Activated CD4-positive, alpha-beta T cell treated with anti-CD3 and anti-CD28 coated beads, Interleukin-2, amount 10 ng/mL, durations not matched to agents 24 days and 14 days (primary cell): Measurements from ENCODE around the gene LAMA1. TPM values are rescaled to one million over a fixed set of nuclear protein-coding genes. Genes with fewer than 3 reads are reported as not detected.

ENCODE experiments used
- DNase-seq: peaks from one replicate; pipeline ENCODE4 v3.0.0; 2022
- H3K27ac Mint-ChIP-seq: one replicate; pipeline ENCODE4 v1.8.0; 2022; ENCODE audit warnings: mild to moderate bottlenecking, mixed read lengths
- H3K27me3 Mint-ChIP-seq: one replicate; pipeline ENCODE4 v1.8.0; 2022; ENCODE audit warnings: mixed read lengths
- H3K36me3 Mint-ChIP-seq: one replicate; pipeline ENCODE4 v1.8.0; 2022; ENCODE audit warnings: low read depth, mild to moderate bottlenecking, mixed read lengths
- H3K4me1 Mint-ChIP-seq: one replicate; pipeline ENCODE4 v1.8.0; 2021; ENCODE audit warnings: mixed read lengths
- H3K4me3 Mint-ChIP-seq: one replicate; pipeline ENCODE4 v1.8.0; 2022; ENCODE audit warnings: mild to moderate bottlenecking, moderate library complexity, mixed read lengths
- H3K9me3 Mint-ChIP-seq: one replicate; pipeline ENCODE4 v1.8.0; 2021; ENCODE audit warnings: mixed read lengths
- intact Hi-C: fragments of 100-400 bp; cut with micrococcal nuclease; formaldehyde crosslinking; loops from one replicate; pipeline ENCODE4 v1.15.1; 2023
- total RNA-seq: library from RNA; stranded (reverse); gene quantifications from 2 replicates; pipeline ENCODE4 v1.2.3, GENCODE V29; 2022

The LAMA1 gene
- total RNA-seq, 1 donor from 2014 or later, result not detected

DNA sequence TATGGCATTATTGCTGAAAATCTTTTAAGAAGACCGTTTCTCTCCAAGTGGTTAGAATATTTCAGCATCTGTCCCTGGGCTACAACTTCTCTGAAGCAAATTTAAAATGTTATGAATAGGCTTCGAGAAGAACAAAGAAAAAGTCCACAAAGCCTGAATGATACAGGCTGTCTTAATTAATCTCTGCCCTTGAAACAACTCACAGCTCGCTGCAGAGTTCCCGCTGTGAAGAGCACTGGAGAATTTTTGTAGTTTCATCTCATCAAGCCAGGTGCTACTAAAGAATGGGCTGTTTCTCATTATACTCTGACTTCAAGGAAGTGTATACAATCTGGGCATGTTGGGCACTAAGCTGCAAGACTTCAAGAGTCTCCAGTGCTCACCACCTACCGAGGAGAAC is 67.6 kb downstream of the LAMA1 start:
- Mint-ChIP-seq H3K36me3 (no peaks in the 10 kb centered on the region), H3K27me3 (no peaks in the 10 kb centered on the region), H3K9me3 (no peaks in the 10 kb centered on the region), H3K4me1 (no peaks in the 10 kb centered on the region), H3K4me3 (no peak overlapping the region), H3K27ac (no peak overlapping the region)
- DNase-seq, result no peak
- intact Hi-C loops, result no loop called here

DNA sequence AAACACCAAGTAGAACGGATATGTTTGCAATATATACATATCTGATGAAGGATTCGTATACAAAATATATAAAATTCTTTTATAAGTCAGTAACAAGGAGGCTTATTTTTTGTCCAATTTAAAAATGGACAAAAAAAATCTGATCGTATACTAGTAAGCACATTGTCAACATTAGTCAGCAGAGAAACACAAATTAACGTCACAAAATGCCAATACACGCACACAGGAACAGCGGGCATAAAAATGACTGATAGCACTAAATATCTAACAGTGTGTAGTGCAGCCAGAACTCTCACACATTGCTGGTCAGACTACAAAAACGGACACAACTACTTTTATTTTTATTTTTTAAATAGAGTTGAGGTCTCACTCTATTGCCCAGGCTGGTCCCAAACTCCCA is 69.5 kb downstream of the LAMA1 start:
- H3K4me1 Mint-ChIP-seq, result no peaks in the 10 kb centered on the region
- H3K9me3 Mint-ChIP-seq, result no peaks in the 10 kb centered on the region

DNA sequence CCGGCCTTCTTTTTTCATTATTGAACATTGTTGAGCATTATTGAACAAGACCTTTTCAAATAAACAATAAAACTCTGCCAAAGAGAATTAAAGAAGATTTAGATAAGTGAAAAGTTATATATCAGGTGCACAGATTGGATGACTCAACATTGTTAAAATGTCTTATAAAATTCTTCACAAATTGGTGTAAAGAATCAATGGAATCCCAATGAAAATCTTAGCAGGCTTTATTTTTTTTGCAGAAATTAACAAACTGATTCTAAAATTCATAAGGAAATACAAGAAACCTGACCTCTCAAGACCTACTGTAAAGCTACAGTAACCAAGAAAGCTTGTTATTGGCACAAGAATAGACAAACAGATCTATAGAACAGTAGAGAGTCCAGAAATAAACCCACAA is 70.3 kb downstream of the LAMA1 start:
- no peaks in the 10 kb centered on the region for H3K36me3 Mint-ChIP-seq
- H3K4me3 Mint-ChIP-seq, result no peak overlapping the region
- no peaks in the 10 kb centered on the region for H3K4me1 Mint-ChIP-seq

More for the DNA sequence above, 69.5 kb downstream of the LAMA1 start:
- Mint-ChIP-seq H3K27me3 (no peaks in the 10 kb centered on the region), H3K36me3 (no peaks in the 10 kb centered on the region), H3K27ac (no peak overlapping the region), H3K4me3 (no peak overlapping the region)
- intact Hi-C loops, result no loop called here
- no peak for DNase-seq

DNA sequence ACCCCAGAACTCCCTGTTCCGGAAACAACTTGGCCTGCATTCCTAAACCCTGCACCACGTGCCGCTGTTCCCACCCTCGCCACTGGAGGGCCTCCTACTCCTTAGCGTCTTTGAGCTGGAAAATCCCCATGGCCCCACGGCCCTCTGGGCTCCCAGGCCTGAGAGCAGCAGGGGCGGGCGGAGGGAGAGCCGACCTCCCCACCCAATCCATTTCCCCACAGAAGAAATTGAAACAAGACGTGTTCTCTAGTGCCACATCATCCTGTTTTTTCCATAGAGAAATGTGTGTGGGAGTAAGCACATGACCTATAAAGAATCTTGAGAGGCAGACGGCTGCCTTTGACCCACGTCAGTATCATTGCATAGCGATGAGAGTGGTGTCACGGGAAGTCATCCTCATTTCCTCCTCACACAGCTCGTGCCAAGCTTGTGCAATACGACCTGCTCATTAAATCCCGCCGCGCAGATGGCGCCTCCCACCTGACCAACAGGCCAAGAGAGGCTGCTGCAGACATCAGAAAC is 79.2 kb downstream of the LAMA1 start:
- Mint-ChIP-seq H3K27ac (no peak overlapping the region), H3K9me3 (no peaks in the 10 kb centered on the region), H3K4me3 (no peak overlapping the region), H3K36me3 (no peaks in the 10 kb centered on the region), H3K27me3 (no peaks in the 10 kb centered on the region), H3K4me1 (no peaks in the 10 kb centered on the region)
- intact Hi-C loops, result no loop called here
- no peak for DNase-seq

More for the DNA sequence above, 70.3 kb downstream of the LAMA1 start:
- intact Hi-C loops, result no loop called here
- DNase-seq, result no peak
- Mint-ChIP-seq H3K9me3 (no peaks in the 10 kb centered on the region), H3K27ac (no peak overlapping the region), H3K27me3 (no peaks in the 10 kb centered on the region)

DNA sequence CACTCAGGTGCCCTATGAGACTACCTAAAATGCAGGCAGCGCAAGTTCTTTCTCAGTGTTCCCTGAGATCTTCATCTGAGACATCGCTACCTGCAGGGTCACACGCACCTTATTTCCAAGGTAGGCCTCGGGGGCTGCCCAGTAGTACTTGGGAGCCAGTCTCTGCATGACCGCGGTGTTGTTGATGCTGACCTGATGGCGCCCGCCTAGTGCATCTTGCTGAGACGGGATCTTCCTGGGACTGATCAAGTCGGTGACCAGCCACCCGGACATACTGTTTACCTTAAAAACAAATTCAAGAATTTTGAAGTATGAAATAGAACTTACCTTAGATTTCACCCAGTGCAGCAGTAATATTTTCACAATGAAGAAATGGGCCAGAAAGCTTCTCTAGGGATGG is 80.1 kb downstream of the LAMA1 start:
- Mint-ChIP-seq H3K27ac (no peak overlapping the region), H3K27me3 (no peaks in the 10 kb centered on the region), H3K36me3 (no peaks in the 10 kb centered on the region), H3K4me1 (no peaks in the 10 kb centered on the region), H3K4me3 (no peak overlapping the region), H3K9me3 (no peaks in the 10 kb centered on the region)
- intact Hi-C loops, result no loop called here
- no peak for DNase-seq

DNA sequence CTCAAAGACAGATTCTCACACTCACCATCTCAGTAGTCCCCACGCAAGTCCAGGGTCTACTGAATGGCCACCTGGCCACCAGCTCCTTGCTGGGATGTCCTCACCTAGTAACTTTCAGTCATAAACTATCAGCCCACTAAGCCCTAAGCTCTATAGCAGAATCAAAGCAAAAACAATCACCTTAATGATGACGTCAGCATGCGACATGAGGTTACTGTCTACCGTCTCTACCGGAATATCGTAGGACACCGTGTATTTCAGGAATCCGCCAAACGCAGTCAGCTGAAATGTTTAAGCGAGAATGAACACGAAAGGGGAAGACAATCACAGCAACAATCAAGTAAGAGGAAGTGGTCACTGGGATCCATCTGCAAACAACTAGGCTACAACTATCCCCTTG is 81.8 kb downstream of the LAMA1 start:
- H3K36me3 Mint-ChIP-seq, result no peaks in the 10 kb centered on the region
- no peak for DNase-seq

DNA sequence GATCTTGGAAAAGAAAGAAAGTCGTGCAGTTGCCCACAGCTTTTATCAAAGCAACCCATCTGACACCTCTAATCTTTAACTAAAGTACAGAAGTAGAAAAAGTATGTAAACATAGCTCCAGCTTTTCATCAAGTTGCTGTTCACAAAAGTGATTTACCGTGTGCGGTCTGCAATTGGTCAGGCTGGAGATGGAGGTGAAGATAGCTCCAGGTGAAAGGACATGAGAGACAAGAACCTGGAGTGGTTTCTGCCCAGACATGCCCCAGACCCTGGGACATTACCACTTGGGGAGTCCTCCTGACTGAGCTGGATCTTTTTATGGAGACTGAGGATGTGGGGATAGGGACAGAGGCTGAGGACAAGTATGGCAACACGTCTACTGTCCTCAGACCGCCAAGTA is 82.7 kb downstream of the LAMA1 start:
- Mint-ChIP-seq H3K4me3 (no peak overlapping the region), H3K27ac (no peak overlapping the region), H3K27me3 (no peaks in the 10 kb centered on the region), H3K9me3 (no peaks in the 10 kb centered on the region), H3K4me1 (no peaks in the 10 kb centered on the region), H3K36me3 (no peaks in the 10 kb centered on the region)
- intact Hi-C loops, result no loop called here
- no peak for DNase-seq

More for the DNA sequence above, 81.8 kb downstream of the LAMA1 start:
- intact Hi-C loops, result no loop called here
- H3K27me3 Mint-ChIP-seq, result no peaks in the 10 kb centered on the region
- H3K4me1 Mint-ChIP-seq, result no peaks in the 10 kb centered on the region
- H3K27ac Mint-ChIP-seq, result no peak overlapping the region
- H3K9me3 Mint-ChIP-seq, result no peaks in the 10 kb centered on the region
- no peak overlapping the region for H3K4me3 Mint-ChIP-seq

DNA sequence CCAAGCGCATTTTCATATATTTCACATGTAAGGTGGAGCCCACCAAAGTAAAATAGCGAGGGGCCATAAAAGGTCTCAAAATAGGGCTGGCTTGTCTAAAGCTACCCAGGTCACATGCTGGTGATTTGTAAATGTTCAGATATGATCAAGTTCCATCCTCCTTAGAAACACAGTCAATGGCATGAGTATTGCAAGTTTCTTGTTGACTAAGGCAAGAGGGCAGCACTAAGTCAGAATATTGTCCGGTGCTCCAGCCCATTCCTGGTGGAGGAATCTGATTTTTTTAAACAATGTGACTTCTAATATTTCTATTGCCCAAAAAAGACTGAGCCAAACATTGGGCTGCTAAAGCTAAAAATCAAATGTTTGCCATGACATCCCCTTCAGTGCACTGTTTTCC is 85.1 kb downstream of the LAMA1 start:
- no peaks in the 10 kb centered on the region for H3K27me3 Mint-ChIP-seq
- no peak overlapping the region for H3K27ac Mint-ChIP-seq
- intact Hi-C loops, result no loop called here
- H3K4me3 Mint-ChIP-seq, result no peak overlapping the region
- H3K36me3 Mint-ChIP-seq, result no peaks in the 10 kb centered on the region
- DNase-seq, result no peak
- no peaks in the 10 kb centered on the region for H3K4me1 Mint-ChIP-seq
- H3K9me3 Mint-ChIP-seq, result no peaks in the 10 kb centered on the region

DNA sequence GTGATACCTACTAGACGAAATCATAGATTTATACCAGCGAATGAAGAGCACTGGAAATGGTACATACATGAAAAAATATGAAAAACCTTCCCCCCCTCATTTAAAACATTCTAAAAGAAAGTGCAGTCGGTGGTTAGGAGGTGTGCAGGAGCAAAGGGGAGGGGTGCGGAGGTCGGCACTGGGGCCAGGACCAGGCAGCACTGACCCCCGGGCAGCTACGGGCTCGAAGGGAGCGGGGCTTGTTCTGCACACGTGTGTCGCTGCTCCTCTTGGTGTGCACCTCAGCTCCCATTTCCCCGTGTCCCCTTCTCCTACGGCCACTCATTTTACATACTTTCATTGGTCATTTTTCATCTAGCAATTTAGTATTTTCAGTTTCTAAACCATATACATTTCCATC is 89.0 kb downstream of the LAMA1 start:
- Mint-ChIP-seq H3K27me3 (no peaks in the 10 kb centered on the region), H3K27ac (no peak overlapping the region), H3K9me3 (no peaks in the 10 kb centered on the region), H3K4me1 (no peaks in the 10 kb centered on the region), H3K4me3 (no peak overlapping the region), H3K36me3 (no peaks in the 10 kb centered on the region)
- DNase-seq, result no peak
- intact Hi-C loops, result no loop called here

DNA sequence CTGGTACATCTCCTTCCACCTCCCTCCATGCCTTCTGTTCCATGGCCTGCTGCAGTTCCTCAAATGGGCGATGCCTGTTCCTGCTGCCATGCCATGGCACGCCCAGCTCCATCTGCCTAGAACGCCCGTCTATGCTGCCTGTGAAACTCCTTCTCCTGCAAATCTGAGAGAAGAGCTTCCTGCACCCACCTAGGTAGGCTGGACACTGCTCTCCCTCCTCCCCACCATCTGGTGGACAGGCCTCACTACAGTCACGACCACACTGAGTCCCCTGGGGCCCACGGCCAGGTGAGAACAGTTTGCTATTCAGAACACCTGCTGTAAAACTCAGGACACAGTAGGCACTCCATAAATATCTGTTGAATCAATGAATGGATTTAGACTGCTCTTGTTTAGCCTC is 92.4 kb downstream of the LAMA1 start:
- intact Hi-C loops, result no loop called here
- no peaks in the 10 kb centered on the region for H3K27me3 Mint-ChIP-seq
- no peak overlapping the region for H3K4me3 Mint-ChIP-seq
- H3K9me3 Mint-ChIP-seq, result no peaks in the 10 kb centered on the region
- DNase-seq, result no peak
- no peak overlapping the region for H3K27ac Mint-ChIP-seq
- no peaks in the 10 kb centered on the region for H3K4me1 Mint-ChIP-seq
- H3K36me3 Mint-ChIP-seq, result no peaks in the 10 kb centered on the region

DNA sequence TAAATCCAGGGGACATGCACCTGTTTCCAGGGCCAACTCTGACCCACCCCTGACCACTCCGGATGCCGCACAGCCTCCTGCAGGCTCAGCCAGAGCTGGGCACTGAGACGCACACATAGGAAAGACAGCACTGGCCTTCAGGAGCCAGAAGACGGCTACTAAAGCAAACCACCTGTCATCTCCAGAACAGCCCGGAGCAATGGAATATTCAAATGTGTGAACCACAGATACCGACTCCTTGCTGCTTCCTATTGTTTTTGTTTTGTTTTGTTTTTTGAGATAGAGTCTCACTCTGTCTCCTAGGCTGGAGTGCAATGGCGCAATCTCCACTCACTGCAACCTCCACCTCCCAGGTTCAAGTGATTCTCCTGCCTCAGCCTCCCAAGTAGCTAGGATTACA is 94.0 kb downstream of the LAMA1 start:
- no peak overlapping the region for H3K4me3 Mint-ChIP-seq

DNA sequence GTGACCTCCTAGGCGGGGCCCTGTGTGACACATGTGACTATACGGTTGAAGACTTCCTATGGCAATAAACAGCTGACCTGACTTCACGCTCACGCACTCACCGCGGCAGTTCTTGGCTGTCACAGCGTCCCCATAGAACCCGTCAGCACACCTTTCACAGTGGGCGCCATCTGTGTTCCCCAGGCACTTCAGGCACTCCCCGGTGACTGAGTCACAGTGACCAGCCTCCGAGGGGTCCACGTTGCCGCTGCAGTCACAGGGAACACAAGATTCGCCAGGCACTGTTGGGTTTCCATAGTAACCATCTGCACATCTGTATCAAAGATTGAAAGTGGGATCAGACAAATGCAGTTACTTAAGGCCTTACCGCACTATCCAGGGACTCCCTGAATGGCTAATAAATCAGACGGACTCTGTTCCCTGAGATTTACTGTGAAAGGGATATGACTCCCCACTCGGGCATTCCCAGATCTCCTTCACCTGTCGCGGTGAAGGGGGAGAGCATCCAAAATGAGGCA is 94.5 kb downstream of the LAMA1 start:
- intact Hi-C loops, result no loop called here
- H3K27me3 Mint-ChIP-seq, result no peaks in the 10 kb centered on the region
- no peak overlapping the region for H3K27ac Mint-ChIP-seq
- H3K4me1 Mint-ChIP-seq, result no peaks in the 10 kb centered on the region
- no peak overlapping the region for H3K4me3 Mint-ChIP-seq
- DNase-seq, result no peak
- H3K9me3 Mint-ChIP-seq, result no peaks in the 10 kb centered on the region
- no peaks in the 10 kb centered on the region for H3K36me3 Mint-ChIP-seq

More for the DNA sequence above, 94.0 kb downstream of the LAMA1 start:
- intact Hi-C loops, result no loop called here
- H3K36me3 Mint-ChIP-seq, result no peaks in the 10 kb centered on the region
- no peak overlapping the region for H3K27ac Mint-ChIP-seq
- no peaks in the 10 kb centered on the region for H3K4me1 Mint-ChIP-seq
- no peaks in the 10 kb centered on the region for H3K9me3 Mint-ChIP-seq
- DNase-seq, result no peak
- no peaks in the 10 kb centered on the region for H3K27me3 Mint-ChIP-seq

DNA sequence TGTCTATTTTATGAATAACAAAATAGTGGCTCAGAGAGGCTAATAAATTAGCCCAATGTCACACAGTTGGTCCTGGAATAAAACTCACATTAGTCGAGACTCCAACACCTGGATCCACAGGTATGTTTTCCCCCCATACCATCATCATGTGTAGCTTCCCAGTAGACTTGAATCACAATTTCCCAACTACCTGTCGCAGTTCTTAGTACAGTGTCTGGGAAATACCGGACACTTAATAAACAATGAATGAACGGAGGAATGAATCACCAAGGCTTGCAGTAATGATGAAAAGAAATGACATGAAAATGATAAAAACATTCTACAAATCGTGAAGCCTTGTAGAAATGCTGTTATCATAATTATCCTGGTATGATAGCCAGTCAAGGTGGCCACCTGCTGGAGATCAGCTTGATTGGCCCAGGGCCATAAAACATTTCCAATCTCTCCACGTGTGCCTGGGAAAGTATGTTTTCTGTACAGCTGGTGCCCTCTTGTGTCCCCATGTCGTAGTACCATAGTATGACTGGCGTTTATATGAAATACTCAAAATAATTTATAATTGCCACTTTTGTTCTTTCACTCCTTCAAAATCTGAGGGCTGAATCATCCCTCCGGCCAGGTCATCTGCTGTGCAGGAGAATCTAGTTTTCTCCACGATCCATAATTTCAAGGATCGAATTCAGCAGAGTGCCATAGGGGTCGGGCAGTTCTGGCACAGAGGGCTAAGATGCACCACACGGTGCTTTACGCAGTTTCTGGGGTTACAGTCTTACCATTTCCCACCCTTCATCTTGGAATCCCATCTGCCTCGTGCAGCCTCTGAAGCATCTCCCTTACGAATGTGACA is 95.4 kb downstream of the LAMA1 start:
- DNase-seq, result no peak
- no peak overlapping the region for H3K4me3 Mint-ChIP-seq
- H3K27ac Mint-ChIP-seq, result no peak overlapping the region
- H3K36me3 Mint-ChIP-seq, result no peaks in the 10 kb centered on the region
- H3K9me3 Mint-ChIP-seq, result no peaks in the 10 kb centered on the region
- intact Hi-C loops, result no loop called here
- no peaks in the 10 kb centered on the region for H3K4me1 Mint-ChIP-seq
- H3K27me3 Mint-ChIP-seq, result no peaks in the 10 kb centered on the region

DNA sequence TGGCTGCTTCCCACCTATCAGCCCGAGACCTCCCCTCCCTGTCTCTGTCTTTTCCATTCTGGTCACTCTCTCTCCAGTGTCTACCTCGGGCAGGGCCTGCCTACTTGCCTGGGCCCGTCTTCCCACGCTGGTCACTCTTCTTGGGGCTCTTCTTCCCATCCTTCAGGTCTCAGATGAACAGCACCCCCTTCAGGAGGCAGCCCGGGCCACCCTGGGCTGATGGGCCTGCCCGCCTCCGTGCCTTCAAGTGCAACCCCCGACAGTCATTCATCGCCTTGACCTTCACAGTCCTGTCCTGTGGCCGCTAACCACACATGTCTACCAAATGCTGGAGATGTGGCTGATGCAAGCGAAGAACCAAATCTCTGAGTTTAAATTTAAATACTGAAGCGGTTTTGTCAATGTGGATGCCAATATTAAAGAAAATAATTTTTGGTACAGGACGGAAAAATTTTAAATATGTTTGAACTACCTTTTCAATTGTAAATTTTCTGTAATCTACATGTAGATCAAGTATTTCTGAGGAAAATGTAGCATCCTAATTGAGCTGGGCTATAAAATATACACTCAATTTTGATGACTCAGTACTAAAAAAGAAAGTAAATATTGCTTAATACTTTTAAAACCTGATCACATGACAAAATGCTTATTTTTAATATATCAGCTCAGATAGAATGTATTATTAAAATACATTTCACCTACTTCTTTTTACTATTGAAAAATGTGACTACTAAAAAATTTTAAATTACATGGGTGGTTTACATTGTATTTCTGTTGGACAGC is 96.4 kb downstream of the LAMA1 start:
- intact Hi-C loops, result no loop called here
- no peaks in the 10 kb centered on the region for H3K27me3 Mint-ChIP-seq
- H3K9me3 Mint-ChIP-seq, result no peaks in the 10 kb centered on the region
- H3K4me3 Mint-ChIP-seq, result no peak overlapping the region
- no peaks in the 10 kb centered on the region for H3K36me3 Mint-ChIP-seq
- no peaks in the 10 kb centered on the region for H3K4me1 Mint-ChIP-seq
- no peak for DNase-seq
- H3K27ac Mint-ChIP-seq, result no peak overlapping the region
